GM12878 (cell line): ENCODE results near the gene ANKRD11. TPM values are rescaled to one million over a fixed set of nuclear protein-coding genes. Genes with fewer than 3 reads are reported as not detected.

ENCODE experiments used
- ATAC-seq: fragments of 200-7000 bp; cut with Tn5 transposase; 3 replicates; pipeline ENCODE4 v1.9.1; 2020; ENCODE audit warnings: mild to moderate bottlenecking, moderate library complexity
- BruUV-seq: library from RNA; stranded (reverse); fragments of 400-500 nt; replicated peaks from 2 replicates; lab custom pipeline; 2021; lab: Mats Ljungman, UMichigan
- CTCF ChIA-PET: fragments of 300-600 bp; sonication (Branson Sonifier 250); formaldehyde crosslinking; extraction: SDS; loops from one replicate; lab custom pipeline; 2021; ENCODE audit warnings: inconsistent platforms; lab: Yijun Ruan, JAX
- POLR2A ChIA-PET: fragments of 350-600 bp; formaldehyde crosslinking; extraction: SDS; loops from one replicate; lab custom pipeline; 2021; ENCODE audit warnings: inconsistent platforms; lab: Charles Lee
- RAD21 ChIA-PET: fragments of 300-600 bp; sonication (Branson Sonifier 250); formaldehyde crosslinking; loops from one replicate; lab custom pipeline; 2023; ENCODE audit warnings: antibody characterized with exemption; ENCODE audit not compliant: unreplicated experiment; lab: Charles Lee
- SMC1A ChIA-PET: fragments of 300-600 bp; sonication (Branson Sonifier 250); formaldehyde crosslinking; loops from one replicate; lab custom pipeline; 2023; ENCODE audit not compliant: unreplicated experiment, uncharacterized antibody; lab: Charles Lee
- DNase-seq: peaks from one replicate; pipeline ENCODE4 v3.0.0-alpha.2; 2011; ENCODE audit warnings: low read depth, low spot score
- FAIRE-seq: peaks from 3 replicates; lab custom pipeline; 2011; peaks lifted over from hg19 to GRCh38; lab: Jason Lieb, UNC
- H2AFZ ChIP-seq: 2 replicates; pipeline ENCODE4 v1.6.0; 2011; ENCODE audit warnings: low read depth, low read length, control low read depth; ENCODE audit not compliant: control insufficient read depth
- H3K27ac ChIP-seq: 2 replicates; pipeline ENCODE4 v1.5.1; 2011; ENCODE audit warnings: control low read depth; ENCODE audit not compliant: control insufficient read depth, insufficient read depth
- H3K27me3 ChIP-seq, 2 experiments: replicated peaks in 1 of 2; 2 replicates each; pipeline versions ENCODE4 v1.6.0 to v1.6.1; 2011; ENCODE audit warnings: low read length in 1 of 2; ENCODE audit not compliant: control insufficient read depth in 2 of 2, insufficient read depth in 2 of 2
- H3K36me3 ChIP-seq, 2 experiments: 2 replicates each; pipeline ENCODE4 v1.5.1; 2011; ENCODE audit warnings: low read length in 1 of 2; ENCODE audit not compliant: control insufficient read depth in 2 of 2, insufficient read depth in 2 of 2
- H3K4me1 ChIP-seq: 2 replicates; pipeline ENCODE4 v1.6.1; 2011; ENCODE audit warnings: mild to moderate bottlenecking, low read length, moderate library complexity, mixed read lengths; ENCODE audit not compliant: control insufficient read depth, insufficient read depth
- H3K4me2 ChIP-seq: 2 replicates; pipeline ENCODE4 v1.6.0; 2011; ENCODE audit warnings: control low read depth; ENCODE audit not compliant: control insufficient read depth, insufficient read depth
- H3K4me3 ChIP-seq: fragments of 200-600 bp; sonication (generic); 2 replicates; pipeline ENCODE4 v1.5.1; 2016
- H3K79me2 ChIP-seq: 2 replicates; pipeline ENCODE4 v1.6.0; 2011; ENCODE audit warnings: low read length; ENCODE audit not compliant: control insufficient read depth, insufficient read depth
- H3K9ac ChIP-seq: 2 replicates; pipeline ENCODE4 v1.8.0; 2011; ENCODE audit warnings: low read length, control low read depth, mixed read lengths; ENCODE audit not compliant: control insufficient read depth, insufficient read depth
- H3K9me3 ChIP-seq: replicated peaks from 3 replicates; pipeline ENCODE4 v1.5.1; 2011; ENCODE audit warnings: mild to moderate bottlenecking, low read length; ENCODE audit not compliant: control insufficient read depth, insufficient read depth
- H4K20me1 ChIP-seq: 2 replicates; pipeline ENCODE4 v1.6.0; 2011; ENCODE audit not compliant: control insufficient read depth, insufficient read depth
- BMI1 ChIP-seq: fragments of 450-650 bp; IDR thresholded peaks from 2 replicates; pipeline ENCODE4 v1.6.1; 2016; ENCODE audit warnings: mild to moderate bottlenecking, moderate library complexity, borderline replicate concordance
- CHD4 ChIP-seq: fragments of 200-600 bp; sonication (generic); IDR thresholded peaks from 2 replicates; pipeline ENCODE4 v1.6.1; 2016; ENCODE audit warnings: mild to moderate bottlenecking
- CREB1 ChIP-seq: IDR thresholded peaks from 2 replicates; pipeline ENCODE4 v1.6.1; 2012; ENCODE audit warnings: low read depth, mild to moderate bottlenecking, inconsistent platforms
- CREM ChIP-seq: IDR thresholded peaks from 2 replicates; pipeline ENCODE4 v1.6.1; 2014; ENCODE audit warnings: antibody characterized with exemption, low read depth
- DPF2 ChIP-seq: fragments of 450-650 bp; IDR thresholded peaks from 2 replicates; pipeline ENCODE4 v1.6.1; 2017; ENCODE audit warnings: mild to moderate bottlenecking
- EP300 ChIP-seq, 2 experiments: fragments of 150-350 bp in 1 of 2; IDR thresholded peaks; 2 replicates each; pipeline ENCODE4 v1.6.1; 2011 to 2012; ENCODE audit warnings: low read depth in 2 of 2, low read length in 2 of 2, borderline replicate concordance in 1 of 2, improper control_type of control experiment in 1 of 2, inconsistent platforms in 1 of 2; ENCODE audit not compliant: control insufficient read depth in 1 of 2
- HDAC6 ChIP-seq: fragments of 200-600 bp; sonication (generic); IDR thresholded peaks from one replicate; pipeline ENCODE4 v1.8.0; 2017; ENCODE audit warnings: antibody characterized with exemption; ENCODE audit not compliant: unreplicated experiment
- MAX ChIP-seq: IDR thresholded peaks from 2 replicates; pipeline ENCODE4 v1.6.1; 2012; ENCODE audit warnings: low read depth, low read length, improper control_type of control experiment
- RAD51 ChIP-seq: fragments of 450-650 bp; IDR thresholded peaks from 2 replicates; pipeline ENCODE4 v1.6.1; 2016; ENCODE audit warnings: moderate library complexity, mild to moderate bottlenecking, inconsistent platforms
- SPI1 ChIP-seq: IDR thresholded peaks from 2 replicates; pipeline ENCODE4 v1.6.1; 2011; ENCODE audit warnings: low read depth, mild to moderate bottlenecking, low read length, moderate library complexity, borderline replicate concordance; ENCODE audit not compliant: insufficient read depth
- TBL1XR1 ChIP-seq: IDR thresholded peaks from 2 replicates; pipeline ENCODE4 v1.6.1; 2012; ENCODE audit warnings: low read depth, low read length, improper control_type of control experiment
- TCF12 ChIP-seq: IDR thresholded peaks from 2 replicates; pipeline ENCODE4 v1.6.1; 2011; ENCODE audit warnings: low read depth, mild to moderate bottlenecking, low read length
- TCF7 ChIP-seq: IDR thresholded peaks from 2 replicates; pipeline ENCODE4 v1.6.1; 2014; ENCODE audit warnings: antibody characterized with exemption, borderline replicate concordance
- ZNF384 ChIP-seq: IDR thresholded peaks from 2 replicates; pipeline ENCODE4 v1.6.1; 2012; ENCODE audit warnings: low read depth, mild to moderate bottlenecking, low read length, improper control_type of control experiment, borderline replicate concordance
- WGBS: methylation state at CpG from one replicate; pipeline ENCODE4 v1.1.6; 2016; ENCODE audit warnings: low lambda C conversion rate; ENCODE audit not compliant: insufficient replicate concordance, insufficient coverage; ENCODE audit errors: missing lambda C conversion rate; 5-methylcytosine and 5-hydroxymethylcytosine counted together
- in situ Hi-C: fragments of 300-500 bp; cut with MboI; formaldehyde crosslinking; loops from 9 replicates; pipeline ENCODE4 v1.14.3; 2018; ENCODE audit warnings: mixed read lengths
- intact Hi-C: fragments of 100-400 bp; cut with micrococcal nuclease; formaldehyde crosslinking; loops from one replicate; pipeline ENCODE4 v1.14.2; 2022; ENCODE audit not compliant: unreplicated experiment
- polyA plus RNA-seq, 11 experiments: library from polyadenylated mRNA; depleted of rRNA in 4 of 11; unstranded in 6 of 11; stranded (reverse) in 5 of 11; fragments of >200 nt; fragmentation: Nextera tagmentation in 4 of 11; fragmentation: Illumina TruSeq in 1 of 11; extraction: Ambion mirVana in 4 of 11; extraction: Trizol in 1 of 11; gene quantifications; 1 replicate in 1 of 11; 2 replicates in 10 of 11; pipeline versions ENCODE4 v1.2.1 to v1.2.3, GENCODE V29; 2011 to 2016; ENCODE audit warnings: inconsistent platforms in 2 of 11, missing spikeins in 2 of 11, low read depth in 1 of 11
- total RNA-seq, 4 experiments: library from RNA; depleted of rRNA in 3 of 4; stranded (reverse); fragments of >200 nt in 3 of 4; fragmentation: Illumina TruSeq in 1 of 4; extraction: Trizol in 1 of 4; gene quantifications; 2 replicates each; pipeline versions ENCODE4 v1.2.1 to v1.2.3, GENCODE V29; 2013 to 2021
- TF ChIP-seq, protein P1 (sequence below): fragments of 450-650 bp; IDR thresholded peaks from 2 replicates; pipeline ENCODE4 v1.6.1; 2018; ENCODE audit warnings: mild to moderate bottlenecking, low read depth, moderate library complexity; ENCODE audit not compliant: partially characterized antibody

The ANKRD11 gene
- total and polyA plus RNA-seq, 10 of the 15 experiments (the other 5 are each of a cell fraction or from before 2014, with no cell fraction given), result 5.1 to 103 (median 27.4) TPM

DNA sequence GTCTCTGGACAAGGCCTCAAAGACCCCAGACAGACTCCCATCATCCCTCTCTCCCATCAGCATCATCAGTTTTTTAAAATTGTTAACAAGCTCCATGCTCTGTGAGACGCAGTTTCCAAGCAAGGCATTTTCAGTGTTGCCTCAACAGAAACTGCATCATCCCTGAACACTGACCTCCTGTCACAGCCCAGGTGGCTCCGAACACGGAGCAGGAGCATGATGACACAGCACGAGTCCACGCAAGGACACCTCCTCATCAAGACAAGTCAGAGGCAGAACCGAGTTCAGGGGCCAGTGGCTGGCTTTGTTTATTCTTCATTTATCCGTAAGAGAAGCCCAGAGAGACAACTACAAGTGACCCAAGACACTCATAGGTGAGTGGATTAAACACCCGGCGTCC is 91.4 kb downstream of the ANKRD11 start:
- Histone ChIP-seq H3K4me3 (no peak overlapping the region), H3K9ac (no peak overlapping the region), H3K4me1 (peaks cover under 1% of the 10 kb centered on the region; the same call in 1 of the 2 replicates), H3K9me3 (no peaks in the 10 kb centered on the region), H3K36me3 (peaks cover 5 to 12% of the 10 kb centered on the region in 2 experiments; a peak in 3 of 4 replicates), H3K4me2 (no peak overlapping the region), H2AFZ (no peak overlapping the region), H3K27ac (no peak overlapping the region), H3K27me3 (no peaks in the 10 kb centered on the region)
- no TSS peak for BruUV-seq
- ChIA-PET SMC1A (no interaction called here), RAD21 (no interaction called here), POLR2A (no interaction called here)
- in situ Hi-C loops, result no loop called here
- FAIRE-seq, result no peak
- no peak for ATAC-seq
- DNase-seq, result no peak
- WGBS, result 94% methylated on average over 9 of the region's 9 CpGs
- TF ChIP-seq CHD4 (no peak), CREB1 (no peak), TCF7 (no peak), CREM (no peak), EP300 (IDR thresholded peaks at IDR 0.05; ENCODE audit: borderline replicate concordance in 1 of 2, control insufficient read depth in 1 of 2, low read depth in 2 of 2, low read length in 2 of 2) (no peak), TCF12 (no peak), RAD51 (no peak), ZNF384 (no peak), MAX (no peak), TBL1XR1 (no peak), SPI1 (no peak), DPF2 (no peak), BMI1 (no peak), HDAC6 (no peak)
- TF ChIP-seq, protein P1, sequence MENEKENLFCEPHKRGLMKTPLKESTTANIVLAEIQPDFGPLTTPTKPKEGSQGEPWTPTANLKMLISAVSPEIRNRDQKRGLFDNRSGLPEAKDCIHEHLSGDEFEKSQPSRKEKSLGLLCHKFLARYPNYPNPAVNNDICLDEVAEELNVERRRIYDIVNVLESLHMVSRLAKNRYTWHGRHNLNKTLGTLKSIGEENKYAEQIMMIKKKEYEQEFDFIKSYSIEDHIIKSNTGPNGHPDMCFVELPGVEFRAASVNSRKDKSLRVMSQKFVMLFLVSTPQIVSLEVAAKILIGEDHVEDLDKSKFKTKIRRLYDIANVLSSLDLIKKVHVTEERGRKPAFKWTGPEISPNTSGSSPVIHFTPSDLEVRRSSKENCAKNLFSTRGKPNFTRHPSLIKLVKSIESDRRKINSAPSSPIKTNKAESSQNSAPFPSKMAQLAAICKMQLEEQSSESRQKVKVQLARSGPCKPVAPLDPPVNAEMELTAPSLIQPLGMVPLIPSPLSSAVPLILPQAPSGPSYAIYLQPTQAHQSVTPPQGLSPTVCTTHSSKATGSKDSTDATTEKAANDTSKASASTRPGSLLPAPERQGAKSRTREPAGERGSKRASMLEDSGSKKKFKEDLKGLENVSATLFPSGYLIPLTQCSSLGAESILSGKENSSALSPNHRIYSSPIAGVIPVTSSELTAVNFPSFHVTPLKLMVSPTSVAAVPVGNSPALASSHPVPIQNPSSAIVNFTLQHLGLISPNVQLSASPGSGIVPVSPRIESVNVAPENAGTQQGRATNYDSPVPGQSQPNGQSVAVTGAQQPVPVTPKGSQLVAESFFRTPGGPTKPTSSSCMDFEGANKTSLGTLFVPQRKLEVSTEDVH, result no peak
- TF ChIP-seq, all 136 proteins: peak for 0
- intact Hi-C loops, result no loop called here
- Histone ChIP-seq H3K79me2 (peaks cover 82% of the 10 kb centered on the region), H4K20me1 (peaks cover 34% of the 10 kb centered on the region)
- CTCF ChIA-PET, result no interaction called here
